H1 (cell line): ENCODE data around the gene LDAH. TPM values are rescaled to one million over a fixed set of nuclear protein-coding genes. Genes with fewer than 3 reads are reported as not detected.

ENCODE experiments used
- CTCF ChIA-PET: fragments of 300-600 bp; sonication (Branson Sonifier 250); formaldehyde crosslinking; loops from one replicate; lab custom pipeline; 2021; ENCODE audit not compliant: partially characterized antibody; lab: Charles Lee
- POLR2A ChIA-PET: fragments of 300-600 bp; sonication (Branson Sonifier 250); formaldehyde crosslinking; loops from one replicate; lab custom pipeline; 2021; ENCODE audit warnings: inconsistent platforms; ENCODE audit not compliant: partially characterized antibody; lab: Charles Lee
- DNase-seq, 2 experiments: peaks; one replicate each; pipeline versions ENCODE4 v3.0.0 to v3.0.0-alpha.2; 2010 to 2022; ENCODE audit warnings: low spot score in 2 of 2, low read depth in 1 of 2, mixed read lengths in 1 of 2
- FAIRE-seq: peaks from 2 replicates; lab custom pipeline; 2011; peaks lifted over from hg19 to GRCh38; lab: Jason Lieb, UNC
- H2AFZ ChIP-seq: 2 replicates; pipeline ENCODE4 v1.8.1; 2012; ENCODE audit warnings: low read length, inconsistent platforms
- H2AK5ac ChIP-seq: 2 replicates; pipeline ENCODE4 v1.6.1; 2013; ENCODE audit warnings: low read depth, low read length
- H2BK120ac ChIP-seq: replicated peaks from 2 replicates; pipeline ENCODE3; 2013; ENCODE audit warnings: low read depth, low read length, inconsistent platforms
- H2BK12ac ChIP-seq: 2 replicates; pipeline ENCODE4 v1.6.1; 2013; ENCODE audit warnings: low read depth, low read length
- H2BK15ac ChIP-seq: 2 replicates; pipeline ENCODE4 v1.6.1; 2013; ENCODE audit warnings: low read length
- H2BK20ac ChIP-seq: 2 replicates; pipeline ENCODE4 v1.6.1; 2013; ENCODE audit warnings: low read length
- H2BK5ac ChIP-seq: 2 replicates; pipeline ENCODE4 v1.6.1; 2013; ENCODE audit warnings: low read depth, low read length
- H3K14ac ChIP-seq: 2 replicates; pipeline ENCODE4 v1.6.1; 2013; ENCODE audit warnings: inconsistent platforms; ENCODE audit not compliant: insufficient read length
- H3K18ac ChIP-seq: 2 replicates; pipeline ENCODE4 v1.6.1; 2013; ENCODE audit warnings: low read length; ENCODE audit errors: extremely low read depth
- H3K23ac ChIP-seq: 2 replicates; pipeline ENCODE4 v1.6.1; 2013; ENCODE audit warnings: inconsistent platforms; ENCODE audit not compliant: insufficient read length
- H3K23me2 ChIP-seq: 2 replicates; pipeline ENCODE4 v1.6.1; 2013; ENCODE audit warnings: low read depth, low read length
- H3K27ac ChIP-seq: 2 replicates; pipeline ENCODE4 v1.6.1; 2011; ENCODE audit warnings: low read depth, low read length, inconsistent platforms
- H3K27me3 ChIP-seq, 4 experiments: replicated peaks in 1 of 4; 1 replicate in 1 of 4; 2 replicates in 3 of 4; pipeline versions ENCODE4 v1.6.1 to v1.8.1; 2011 to 2013; ENCODE audit warnings: low read length in 3 of 4, mild to moderate bottlenecking in 3 of 4, inconsistent platforms in 2 of 4, mixed read lengths in 2 of 4, moderate library complexity in 1 of 4; ENCODE audit not compliant: control insufficient read depth in 3 of 4, insufficient read depth in 3 of 4; ENCODE audit errors: extremely low read depth in 1 of 4
- H3K36me3 ChIP-seq, 4 experiments: 2 replicates each; pipeline versions ENCODE4 v1.6.1 to v1.8.1; 2011 to 2013; ENCODE audit warnings: mild to moderate bottlenecking in 4 of 4, low read length in 3 of 4, moderate library complexity in 2 of 4, control low read depth in 1 of 4, inconsistent platforms in 1 of 4; ENCODE audit not compliant: insufficient read depth in 4 of 4, control insufficient read depth in 2 of 4
- H3K4ac ChIP-seq: replicated peaks from 2 replicates; pipeline ENCODE3; 2013; ENCODE audit warnings: low read length, low read depth, mixed read lengths, inconsistent platforms; ENCODE audit not compliant: insufficient read length
- H3K4me1 ChIP-seq, 4 experiments: replicated peaks in 1 of 4; 1 replicate in 1 of 4; 2 replicates in 3 of 4; pipeline versions ENCODE4 v1.6.1 to v1.8.1; 2011 to 2013; ENCODE audit warnings: low read length in 3 of 4, inconsistent platforms in 2 of 4, mixed read lengths in 1 of 4; ENCODE audit not compliant: insufficient read depth in 4 of 4, control insufficient read depth in 3 of 4
- H3K4me2 ChIP-seq, 2 experiments: 2 replicates each; pipeline versions ENCODE4 v1.6.1 to v1.8.1; 2011 to 2013; ENCODE audit warnings: low read depth in 2 of 2, low read length in 2 of 2, control low read depth in 1 of 2, inconsistent platforms in 1 of 2, mild to moderate bottlenecking in 1 of 2; ENCODE audit not compliant: insufficient read depth in 1 of 2
- H3K4me3 ChIP-seq, 4 experiments: fragments of 200-600, 300-600 bp in 1 of 4; sonication (generic), shearing (Covaris generic), sonication (Bioruptor Twin) in 1 of 4; 2 replicates each; pipeline versions ENCODE4 v1.5.1 to v1.8.1; 2011 to 2016; ENCODE audit warnings: low read length in 4 of 4, low read depth in 3 of 4, control low read depth in 2 of 4, inconsistent platforms in 2 of 4, mild to moderate bottlenecking in 2 of 4, mixed read lengths in 1 of 4, moderate library complexity in 1 of 4; ENCODE audit not compliant: insufficient read depth in 2 of 4; ENCODE audit errors: extremely low read depth in 1 of 4
- H3K56ac ChIP-seq: replicated peaks from 2 replicates; pipeline ENCODE3; 2013; ENCODE audit warnings: low read depth, mild to moderate bottlenecking, mixed read lengths, low read length, inconsistent platforms; ENCODE audit not compliant: insufficient read length
- H3K79me1 ChIP-seq: 2 replicates; pipeline ENCODE4 v1.6.1; 2013; ENCODE audit warnings: low read depth, low read length, control low read depth
- H3K79me2 ChIP-seq, 2 experiments: 2 replicates each; pipeline versions ENCODE4 v1.6.1 to v1.8.1; 2012 to 2013; ENCODE audit warnings: low read length in 2 of 2, mild to moderate bottlenecking in 2 of 2, inconsistent platforms in 1 of 2; ENCODE audit not compliant: insufficient read depth in 2 of 2, control insufficient read depth in 1 of 2
- H3K9ac ChIP-seq, 4 experiments: replicated peaks in 1 of 4; 1 replicate in 1 of 4; 2 replicates in 3 of 4; pipeline versions ENCODE4 v1.6.1 to v1.8.1; 2011 to 2013; ENCODE audit warnings: low read depth in 3 of 4, low read length in 3 of 4, control low read depth in 2 of 4, mild to moderate bottlenecking in 2 of 4, moderate library complexity in 2 of 4, inconsistent platforms in 1 of 4; ENCODE audit errors: extremely low read depth in 1 of 4
- H3K9me3 ChIP-seq, 2 experiments: 2 replicates each; pipeline versions ENCODE4 v1.6.1 to v1.8.1; 2012 to 2013; ENCODE audit warnings: mild to moderate bottlenecking in 2 of 2, moderate library complexity in 2 of 2, control low read depth in 1 of 2, inconsistent platforms in 1 of 2, low read depth in 1 of 2, low read length in 1 of 2, mixed read lengths in 1 of 2; ENCODE audit not compliant: insufficient read depth in 2 of 2
- H4K20me1 ChIP-seq, 2 experiments: replicated peaks in 1 of 2; 2 replicates each; pipeline versions ENCODE3 to v1.8.1; 2011 to 2013; ENCODE audit warnings: inconsistent platforms in 2 of 2, low read length in 2 of 2, mild to moderate bottlenecking in 1 of 2; ENCODE audit not compliant: insufficient read depth in 2 of 2, control insufficient read depth in 1 of 2
- H4K5ac ChIP-seq: 2 replicates; pipeline ENCODE4 v1.6.1; 2013; ENCODE audit warnings: low read length, low read depth, mixed read lengths, inconsistent platforms; ENCODE audit not compliant: insufficient read length
- H4K8ac ChIP-seq: 2 replicates; pipeline ENCODE4 v1.8.0; 2013; ENCODE audit warnings: mild to moderate bottlenecking, moderate library complexity, low read length, inconsistent platforms; ENCODE audit not compliant: insufficient read depth; ENCODE audit errors: extremely low read depth
- H4K91ac ChIP-seq: replicated peaks from 2 replicates; pipeline ENCODE3; 2013; ENCODE audit warnings: low read length, mixed read lengths, inconsistent platforms; ENCODE audit not compliant: insufficient read length
- ASH2L ChIP-seq: fragments of 200-600, 300-600 bp; sonication (generic); IDR thresholded peaks from one replicate; pipeline ENCODE4 v1.7.1; 2017; ENCODE audit warnings: low read length
- BRCA1 ChIP-seq: IDR thresholded peaks from 2 replicates; pipeline ENCODE4 v1.6.1; 2012; ENCODE audit warnings: low read depth, low read length, improper control_type of control experiment
- CBX5 ChIP-seq: fragments of 300-800, 300-1000 bp; sonication (generic); IDR thresholded peaks from 2 replicates; pipeline ENCODE4 v1.7.1; 2016; ENCODE audit warnings: antibody characterized with exemption, low read length, low read depth
- GTF2F1 ChIP-seq: IDR thresholded peaks from 2 replicates; pipeline ENCODE4 v1.6.1; 2012; ENCODE audit warnings: low read depth, low read length, improper control_type of control experiment, borderline replicate concordance
- POLR2A ChIP-seq, 2 experiments: IDR thresholded peaks; 1 replicate in 1 of 2; 2 replicates in 1 of 2; pipeline ENCODE4 v1.6.1; 2011; ENCODE audit warnings: low read depth in 2 of 2, low read length in 2 of 2, mild to moderate bottlenecking in 2 of 2; ENCODE audit errors: control extremely low read depth in 1 of 2
- RBBP5 ChIP-seq: IDR thresholded peaks from 2 replicates; pipeline ENCODE4 v1.7.1; 2012; ENCODE audit warnings: low read depth, mild to moderate bottlenecking, inconsistent platforms, low read length, moderate library complexity, borderline replicate concordance
- SIN3A ChIP-seq, 2 experiments: IDR thresholded peaks in 1 of 2; conservative IDR thresholded peaks in 1 of 2; 2 replicates each; pipeline ENCODE4 v1.6.1; 2011 to 2012; ENCODE audit warnings: low read length in 2 of 2, improper control_type of control experiment in 1 of 2, low read depth in 1 of 2, mild to moderate bottlenecking in 1 of 2
- SIX5 ChIP-seq: IDR thresholded peaks from 2 replicates; pipeline ENCODE4 v1.6.1; 2011; ENCODE audit warnings: mild to moderate bottlenecking, low read depth, low read length
- WGBS, 2 experiments: shearing (Covaris generic) in 1 of 2; methylation state at CpG; one replicate each; pipeline versions ENCODE4 v1.1.6 to v1.1.7; 2013 to 2015; ENCODE audit warnings: low lambda C conversion rate in 2 of 2, mixed read lengths in 2 of 2, inconsistent platforms in 1 of 2, low coverage in 1 of 2, missing lambda C conversion rate in 1 of 2; ENCODE audit not compliant: insufficient replicate concordance in 2 of 2, insufficient coverage in 1 of 2, insufficient read length in 1 of 2; ENCODE audit errors: extremely low coverage in 1 of 2, missing lambda C conversion rate in 1 of 2; 5-methylcytosine and 5-hydroxymethylcytosine counted together
- polyA plus RNA-seq, 7 experiments: library from polyadenylated mRNA; depleted of rRNA in 3 of 7; stranded (reverse) in 5 of 7; unstranded in 2 of 7; fragments of >200 nt in 5 of 7; fragments of 200-250 nt in 2 of 7; gene quantifications; 1 replicate in 5 of 7; 2 replicates in 1 of 7; 4 replicates in 1 of 7; pipeline versions ENCODE4 v1.2.1 to v1.2.3, GENCODE V29; 2011 to 2013; ENCODE audit warnings: missing spikeins in 2 of 7, mixed read lengths in 2 of 7
- total RNA-seq: library from RNA; stranded (reverse); fragmentation: NEBNext Ultra II Directional; extraction: Animal tissue kit (Norgen Biotek cat#: 25700); gene quantifications from 2 replicates; pipeline ENCODE4 v1.2.1, GENCODE V29; 2021
- TF ChIP-seq, protein P1 (sequence below): IDR thresholded peaks from 2 replicates; pipeline ENCODE4 v1.6.1; 2012; ENCODE audit warnings: low read length, inconsistent platforms
- TF ChIP-seq, protein P2 (sequence below): IDR thresholded peaks from 2 replicates; pipeline ENCODE4 v1.6.1; 2012; ENCODE audit warnings: inconsistent platforms

LDAH gene
- total and polyA plus RNA-seq, 2 of the 8 experiments (the other 6 are each of a cell fraction or from before 2014, with no cell fraction given), result 10.9 to 26.3 TPM

DNA sequence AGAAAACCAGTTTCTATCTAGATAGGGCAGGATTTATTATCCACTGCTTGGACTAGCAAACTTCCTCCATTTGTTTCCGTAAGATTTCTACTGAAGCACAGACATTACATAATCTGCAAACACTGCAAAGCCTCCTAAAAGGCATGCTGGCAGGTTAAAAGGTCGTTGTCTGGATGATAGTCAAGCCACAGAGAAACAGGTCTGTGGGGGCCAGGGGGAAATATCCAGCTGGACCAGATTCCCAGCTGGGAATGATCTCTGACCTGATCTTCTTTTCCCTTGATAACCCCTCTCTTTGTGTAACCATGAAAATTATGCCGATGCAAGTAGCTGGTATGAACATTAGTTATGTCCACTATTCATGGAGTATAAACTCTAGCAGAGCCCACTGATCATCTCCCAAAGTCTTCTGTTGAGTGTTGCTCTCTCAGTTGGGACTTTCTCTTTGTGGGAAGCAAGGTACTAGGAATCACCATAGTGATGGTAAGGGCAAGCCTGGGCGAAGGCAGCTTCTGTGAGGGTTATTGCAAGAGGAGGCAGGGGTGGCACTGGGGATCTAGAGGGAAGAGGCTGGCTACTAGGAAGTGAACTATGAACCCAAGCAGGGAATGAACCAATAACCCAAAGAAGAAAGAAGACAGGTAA is 94.7 kb downstream of the LDAH start:
- H3K27ac ChIP-seq, result no peak overlapping the region
- POLR2A ChIA-PET, result no interaction called here
- no peak overlapping the region for H3K4me2 ChIP-seq
- TF ChIP-seq SIX5, result no peak
- TF ChIP-seq, protein P1, sequence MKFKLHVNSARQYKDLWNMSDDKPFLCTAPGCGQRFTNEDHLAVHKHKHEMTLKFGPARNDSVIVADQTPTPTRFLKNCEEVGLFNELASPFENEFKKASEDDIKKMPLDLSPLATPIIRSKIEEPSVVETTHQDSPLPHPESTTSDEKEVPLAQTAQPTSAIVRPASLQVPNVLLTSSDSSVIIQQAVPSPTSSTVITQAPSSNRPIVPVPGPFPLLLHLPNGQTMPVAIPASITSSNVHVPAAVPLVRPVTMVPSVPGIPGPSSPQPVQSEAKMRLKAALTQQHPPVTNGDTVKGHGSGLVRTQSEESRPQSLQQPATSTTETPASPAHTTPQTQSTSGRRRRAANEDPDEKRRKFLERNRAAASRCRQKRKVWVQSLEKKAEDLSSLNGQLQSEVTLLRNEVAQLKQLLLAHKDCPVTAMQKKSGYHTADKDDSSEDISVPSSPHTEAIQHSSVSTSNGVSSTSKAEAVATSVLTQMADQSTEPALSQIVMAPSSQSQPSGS, result no peak
- no peak for TF ChIP-seq GTF2F1
- TF ChIP-seq RBBP5, result no peak
- no peak for TF ChIP-seq ASH2L
- no peak for TF ChIP-seq CBX5
- TF ChIP-seq BRCA1, result no peak
- TF ChIP-seq POLR2A (IDR thresholded peaks at IDR 0.05; ENCODE audit: control extremely low read depth in 1 of 2, low read depth in 2 of 2, low read length in 2 of 2), result no peak
- TF ChIP-seq, protein P2, sequence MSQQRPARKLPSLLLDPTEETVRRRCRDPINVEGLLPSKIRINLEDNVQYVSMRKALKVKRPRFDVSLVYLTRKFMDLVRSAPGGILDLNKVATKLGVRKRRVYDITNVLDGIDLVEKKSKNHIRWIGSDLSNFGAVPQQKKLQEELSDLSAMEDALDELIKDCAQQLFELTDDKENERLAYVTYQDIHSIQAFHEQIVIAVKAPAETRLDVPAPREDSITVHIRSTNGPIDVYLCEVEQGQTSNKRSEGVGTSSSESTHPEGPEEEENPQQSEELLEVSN, result no peak
- no peak for TF ChIP-seq SIN3A (conservative IDR thresholded peaks at IDR 0.05 in 1 of 2, IDR thresholded peaks at IDR 0.05 in 1 of 2; ENCODE audit: low read depth in 1 of 2, low read length in 2 of 2)

More for the DNA sequence above, 94.7 kb downstream of the LDAH start:
- H2BK120ac ChIP-seq, result no peak overlapping the region
- no peak overlapping the region for H3K56ac ChIP-seq
- H4K8ac ChIP-seq, result no peak overlapping the region
- no peak overlapping the region for H3K18ac ChIP-seq
- peaks cover 0 to 3% of the 10 kb centered on the region in 2 experiments for H4K20me1 ChIP-seq
- H3K79me1 ChIP-seq, result no peaks in the 10 kb centered on the region
- H2AFZ ChIP-seq, result no peak overlapping the region
- H3K14ac ChIP-seq, result no peak overlapping the region
- no peak overlapping the region for H4K91ac ChIP-seq
- H2AK5ac ChIP-seq, result no peak overlapping the region
- CTCF ChIA-PET, result interaction anchor here (1.3 to 2.8 kb wide), 2 partner anchors 21 to 51 kb away, joined by 5 to 13 read pairs; no protein-coding TSS in a partner anchor
- no peaks in the 10 kb centered on the region for H3K79me2 ChIP-seq
- no peak overlapping the region for H2BK12ac ChIP-seq
- no peak for FAIRE-seq
- H3K4ac ChIP-seq, result no peak overlapping the region
- no peak overlapping the region for H3K9ac ChIP-seq
- no peak overlapping the region for H2BK20ac ChIP-seq
- no peak overlapping the region for H3K23ac ChIP-seq
- H4K5ac ChIP-seq, result no peak overlapping the region
- no peaks in the 10 kb centered on the region for H3K27me3 ChIP-seq
- H3K9me3 ChIP-seq, result no peaks in the 10 kb centered on the region
- no peak overlapping the region for H2BK5ac ChIP-seq
- WGBS, 2 experiments, result 88% methylated on average over 4 of the region's 4 CpGs; no CpG with 5 or more reads in 1 of the 2 experiments
- H3K4me3 ChIP-seq, result no peak overlapping the region
- H2BK15ac ChIP-seq, result no peak overlapping the region
- H3K23me2 ChIP-seq, result no peaks in the 10 kb centered on the region
- no peak for DNase-seq
- no peaks in the 10 kb centered on the region for H3K36me3 ChIP-seq
- H3K4me1 ChIP-seq, result no peaks in the 10 kb centered on the region
